Measurements from ENCODE around the gene DPP10. TPM values are rescaled to one million over a fixed set of nuclear protein-coding genes. Genes with fewer than 3 reads are reported as not detected.

DPP10 gene
- total RNA-seq, 1 experiment from 2014 or later, result not detected

DNA sequence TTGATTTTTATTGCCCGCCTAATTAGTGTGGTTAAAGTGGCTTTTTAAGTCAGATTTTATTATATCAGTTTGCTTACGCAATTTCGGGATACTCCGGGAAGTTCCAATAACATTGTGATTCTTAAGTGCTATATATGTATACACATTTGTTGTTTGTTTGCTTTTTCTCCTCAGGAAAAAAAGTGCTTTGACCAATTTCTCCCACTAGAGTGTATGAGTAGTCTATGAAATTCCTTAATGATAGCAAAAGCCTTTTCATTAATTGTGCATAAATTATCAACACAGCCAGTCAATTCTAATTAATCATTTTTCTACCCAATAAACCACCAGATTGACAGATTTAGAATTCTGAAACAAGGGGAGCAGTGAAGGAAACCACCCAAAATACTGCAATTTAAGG is 172.2 kb downstream of the DPP10 start:
- Histone ChIP-seq H3K36me3 (ENCODE audit: control insufficient read depth, insufficient read depth, low read length) (no peaks in the 10 kb centered on the region; the same call in 1 of the 2 replicates), H3K4me3 (ENCODE audit: low read depth in 2 of 2, low read length in 2 of 2) (no peak overlapping the region), H3K27ac (ENCODE audit: low read length) (no peak overlapping the region), H3K4me1 (ENCODE audit: control insufficient read depth, insufficient read depth, low read length) (no peaks in the 10 kb centered on the region), H3K27me3 (ENCODE audit: control insufficient read depth, insufficient read depth, low read length) (no peaks in the 10 kb centered on the region), H3K9me3 (ENCODE audit: control insufficient read depth, insufficient read depth, low read depth, low read length) (no peaks in the 10 kb centered on the region)
- DNase-seq (ENCODE audit: low read depth, low spot score) (no peak), ATAC-seq (no peak)
- in situ Hi-C loops (cut with HindIII; ENCODE audit: low pct_unique_long_range_greater_than_20kb, low sequenced_read_pairs), result no loop called here
- intact Hi-C loops (cut with micrococcal nuclease; ENCODE audit: unreplicated experiment), result no loop called here
- ChIA-PET POLR2A (no interaction called here), CTCF (no interaction called here)
- TF ChIP-seq POLR2AphosphoS5 (IDR thresholded peaks at IDR 0.05; ENCODE audit: low read depth, low read length), result no peak
- TF ChIP-seq TCF7L2 (IDR thresholded peaks at IDR 0.05; ENCODE audit: low read depth, low read length), result no peak
- TF ChIP-seq, protein P1, sequence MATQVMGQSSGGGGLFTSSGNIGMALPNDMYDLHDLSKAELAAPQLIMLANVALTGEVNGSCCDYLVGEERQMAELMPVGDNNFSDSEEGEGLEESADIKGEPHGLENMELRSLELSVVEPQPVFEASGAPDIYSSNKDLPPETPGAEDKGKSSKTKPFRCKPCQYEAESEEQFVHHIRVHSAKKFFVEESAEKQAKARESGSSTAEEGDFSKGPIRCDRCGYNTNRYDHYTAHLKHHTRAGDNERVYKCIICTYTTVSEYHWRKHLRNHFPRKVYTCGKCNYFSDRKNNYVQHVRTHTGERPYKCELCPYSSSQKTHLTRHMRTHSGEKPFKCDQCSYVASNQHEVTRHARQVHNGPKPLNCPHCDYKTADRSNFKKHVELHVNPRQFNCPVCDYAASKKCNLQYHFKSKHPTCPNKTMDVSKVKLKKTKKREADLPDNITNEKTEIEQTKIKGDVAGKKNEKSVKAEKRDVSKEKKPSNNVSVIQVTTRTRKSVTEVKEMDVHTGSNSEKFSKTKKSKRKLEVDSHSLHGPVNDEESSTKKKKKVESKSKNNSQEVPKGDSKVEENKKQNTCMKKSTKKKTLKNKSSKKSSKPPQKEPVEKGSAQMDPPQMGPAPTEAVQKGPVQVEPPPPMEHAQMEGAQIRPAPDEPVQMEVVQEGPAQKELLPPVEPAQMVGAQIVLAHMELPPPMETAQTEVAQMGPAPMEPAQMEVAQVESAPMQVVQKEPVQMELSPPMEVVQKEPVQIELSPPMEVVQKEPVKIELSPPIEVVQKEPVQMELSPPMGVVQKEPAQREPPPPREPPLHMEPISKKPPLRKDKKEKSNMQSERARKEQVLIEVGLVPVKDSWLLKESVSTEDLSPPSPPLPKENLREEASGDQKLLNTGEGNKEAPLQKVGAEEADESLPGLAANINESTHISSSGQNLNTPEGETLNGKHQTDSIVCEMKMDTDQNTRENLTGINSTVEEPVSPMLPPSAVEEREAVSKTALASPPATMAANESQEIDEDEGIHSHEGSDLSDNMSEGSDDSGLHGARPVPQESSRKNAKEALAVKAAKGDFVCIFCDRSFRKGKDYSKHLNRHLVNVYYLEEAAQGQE (IDR thresholded peaks at IDR 0.05; ENCODE audit: insufficient read depth in 1 of 2, low read depth in 2 of 2, low read length in 1 of 2), result no peak
- TF ChIP-seq, protein P2, sequence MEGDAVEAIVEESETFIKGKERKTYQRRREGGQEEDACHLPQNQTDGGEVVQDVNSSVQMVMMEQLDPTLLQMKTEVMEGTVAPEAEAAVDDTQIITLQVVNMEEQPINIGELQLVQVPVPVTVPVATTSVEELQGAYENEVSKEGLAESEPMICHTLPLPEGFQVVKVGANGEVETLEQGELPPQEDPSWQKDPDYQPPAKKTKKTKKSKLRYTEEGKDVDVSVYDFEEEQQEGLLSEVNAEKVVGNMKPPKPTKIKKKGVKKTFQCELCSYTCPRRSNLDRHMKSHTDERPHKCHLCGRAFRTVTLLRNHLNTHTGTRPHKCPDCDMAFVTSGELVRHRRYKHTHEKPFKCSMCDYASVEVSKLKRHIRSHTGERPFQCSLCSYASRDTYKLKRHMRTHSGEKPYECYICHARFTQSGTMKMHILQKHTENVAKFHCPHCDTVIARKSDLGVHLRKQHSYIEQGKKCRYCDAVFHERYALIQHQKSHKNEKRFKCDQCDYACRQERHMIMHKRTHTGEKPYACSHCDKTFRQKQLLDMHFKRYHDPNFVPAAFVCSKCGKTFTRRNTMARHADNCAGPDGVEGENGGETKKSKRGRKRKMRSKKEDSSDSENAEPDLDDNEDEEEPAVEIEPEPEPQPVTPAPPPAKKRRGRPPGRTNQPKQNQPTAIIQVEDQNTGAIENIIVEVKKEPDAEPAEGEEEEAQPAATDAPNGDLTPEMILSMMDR (IDR thresholded peaks at IDR 0.05), result no peak; the same call in 1 of the 2 replicates
- no peak for TF ChIP-seq SIN3A (IDR thresholded peaks at IDR 0.05; ENCODE audit: borderline replicate concordance, insufficient read depth, low read depth, low read length)
- no TSS peak for BruUV-seq (replicated peaks)

DNA sequence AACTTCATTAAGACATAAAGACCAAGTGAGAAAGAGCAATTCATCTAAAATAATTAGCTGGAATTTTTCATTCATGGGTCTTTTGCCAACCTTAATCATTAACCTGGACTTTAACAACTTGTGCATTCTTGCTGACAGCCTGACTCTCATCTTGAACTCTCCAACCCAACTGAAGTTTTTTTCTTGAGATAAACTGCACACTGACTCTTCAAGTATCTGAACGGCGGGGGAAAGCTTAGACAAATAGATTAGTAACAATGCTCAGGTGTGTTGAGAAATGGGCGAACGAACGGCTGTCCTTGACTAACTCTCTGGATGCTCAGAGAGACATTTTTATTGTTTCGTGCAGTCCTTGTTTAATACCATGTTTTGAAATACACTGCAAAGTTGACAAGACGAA is 186.0 kb downstream of the DPP10 start:
- DNase-seq (ENCODE audit: low read depth, low spot score), result no peak
- Histone ChIP-seq H3K27ac (ENCODE audit: low read length) (no peak overlapping the region), H3K9me3 (ENCODE audit: control insufficient read depth, insufficient read depth, low read depth, low read length) (no peaks in the 10 kb centered on the region), H3K36me3 (ENCODE audit: control insufficient read depth, insufficient read depth, low read length) (no peaks in the 10 kb centered on the region), H3K4me3 (ENCODE audit: low read depth in 2 of 2, low read length in 2 of 2) (no peak overlapping the region), H3K4me1 (ENCODE audit: control insufficient read depth, insufficient read depth, low read length) (no peaks in the 10 kb centered on the region), H3K27me3 (ENCODE audit: control insufficient read depth, insufficient read depth, low read length) (no peaks in the 10 kb centered on the region)
- CTCF ChIA-PET, result no interaction called here
- POLR2A ChIA-PET, result no interaction called here
- BruUV-seq (replicated peaks), result no TSS peak
- intact Hi-C loops (cut with micrococcal nuclease; ENCODE audit: unreplicated experiment), result no loop called here
- TF ChIP-seq, protein P2 (IDR thresholded peaks at IDR 0.05), result no peak
- TF ChIP-seq, protein P1 (IDR thresholded peaks at IDR 0.05; ENCODE audit: insufficient read depth in 1 of 2, low read depth in 2 of 2, low read length in 1 of 2), result no peak
- no peak for TF ChIP-seq SIN3A (IDR thresholded peaks at IDR 0.05; ENCODE audit: borderline replicate concordance, insufficient read depth, low read depth, low read length)
- in situ Hi-C loops (cut with HindIII; ENCODE audit: low pct_unique_long_range_greater_than_20kb, low sequenced_read_pairs), result no loop called here
- no peak for ATAC-seq
